ENCODE data around the gene INSR.
A peak's percentile ranks its signal among the peaks of the same experiment; 100 is the strongest.

- TF ChIP-seq POLR2A (IDR thresholded peaks at IDR 0.05) (no peak), CTCF (IDR thresholded peaks at IDR 0.05) (peak in 1 of 3 donors; percentile 26)
Observed at GRCh38 chr19:7197760-7198696, 96.2 kb downstream of the INSR start.
